Neuronal stem cell (in vitro differentiated cells): ENCODE data around the gene KIF15.
A peak's percentile ranks its signal among the peaks of the same experiment; 100 is the strongest.

Experiments
- DNase-seq: peaks from one replicate; pipeline ENCODE4 v3.0.0-alpha.2; 2013; ENCODE audit warnings: low spot score
- H2AFZ ChIP-seq: one replicate; pipeline ENCODE4 v1.6.1; 2013; ENCODE audit warnings: mild to moderate bottlenecking, low read length, inconsistent platforms
- H2AK5ac ChIP-seq: 2 replicates; pipeline ENCODE4 v1.6.1; 2013; ENCODE audit warnings: low read depth, mild to moderate bottlenecking, inconsistent platforms, low read length, moderate library complexity, mixed read lengths
- H2BK120ac ChIP-seq: 2 replicates; pipeline ENCODE4 v1.6.1; 2013; ENCODE audit warnings: low read depth, mild to moderate bottlenecking, inconsistent platforms, low read length, moderate library complexity, mixed read lengths
- H2BK12ac ChIP-seq: one replicate; pipeline ENCODE4 v1.6.1; 2013; ENCODE audit warnings: low read length, inconsistent platforms
- H2BK15ac ChIP-seq: 2 replicates; pipeline ENCODE4 v1.6.1; 2013; ENCODE audit warnings: mild to moderate bottlenecking, low read length, inconsistent platforms, mixed read lengths
- H2BK5ac ChIP-seq: one replicate; pipeline ENCODE4 v1.6.1; 2013; ENCODE audit warnings: inconsistent platforms, mild to moderate bottlenecking, low read length, moderate library complexity
- H3K14ac ChIP-seq: one replicate; pipeline ENCODE4 v1.6.1; 2013; ENCODE audit warnings: low read length, inconsistent platforms
- H3K18ac ChIP-seq: 2 replicates; pipeline ENCODE4 v1.6.1; 2013; ENCODE audit warnings: low read length, inconsistent platforms
- H3K23ac ChIP-seq: 2 replicates; pipeline ENCODE4 v1.6.1; 2013; ENCODE audit warnings: low read depth, mild to moderate bottlenecking, mixed read lengths, low read length, inconsistent platforms; ENCODE audit not compliant: poor library complexity
- H3K27ac ChIP-seq: replicated peaks from 3 replicates; pipeline ENCODE4 v1.5.1; 2013; ENCODE audit warnings: low read length, inconsistent platforms
- H3K27me3 ChIP-seq, 3 experiments: 2 replicates each; pipeline ENCODE4 v1.6.1; 2013; ENCODE audit warnings: low read length in 3 of 3, mild to moderate bottlenecking in 2 of 3, inconsistent platforms in 1 of 3, low read depth in 1 of 3, mixed read lengths in 1 of 3, moderate library complexity in 1 of 3; ENCODE audit not compliant: control insufficient read depth in 3 of 3, insufficient read depth in 3 of 3
- H3K36me3 ChIP-seq, 2 donors: replicated peaks in 1 of 2; 2 replicates each; pipeline ENCODE4 v1.6.1; 2013; ENCODE audit warnings: low read length in 2 of 2; ENCODE audit not compliant: control insufficient read depth in 2 of 2, insufficient read depth in 2 of 2
- H3K4ac ChIP-seq: 2 replicates; pipeline ENCODE4 v1.6.1; 2013; ENCODE audit warnings: inconsistent platforms, mild to moderate bottlenecking, low read length, moderate library complexity
- H3K4me1 ChIP-seq, 2 donors: 1 replicate in 1 of 2; 2 replicates in 1 of 2; pipeline ENCODE4 v1.6.1; 2013; ENCODE audit warnings: low read length in 2 of 2, low read depth in 1 of 2; ENCODE audit not compliant: control insufficient read depth in 2 of 2, insufficient read depth in 1 of 2
- H3K4me2 ChIP-seq: one replicate; pipeline ENCODE4 v1.6.1; 2013; ENCODE audit warnings: mild to moderate bottlenecking, low read length, inconsistent platforms; ENCODE audit not compliant: insufficient read depth, poor library complexity, severe bottlenecking
- H3K4me3 ChIP-seq, 2 donors: 2 replicates each; pipeline ENCODE4 v1.5.1; 2013; ENCODE audit warnings: low read length in 2 of 2, mild to moderate bottlenecking in 2 of 2, inconsistent platforms in 1 of 2, moderate library complexity in 1 of 2
- H3K79me1 ChIP-seq: one replicate; pipeline ENCODE4 v1.6.1; 2013; ENCODE audit warnings: low read depth, mild to moderate bottlenecking, inconsistent platforms, low read length, moderate library complexity
- H3K9ac ChIP-seq: one replicate; pipeline ENCODE4 v1.6.1; 2013; ENCODE audit warnings: mild to moderate bottlenecking, low read depth, low read length, inconsistent platforms; ENCODE audit not compliant: poor library complexity
- H3K9me3 ChIP-seq, 2 donors: replicated peaks in 1 of 2; 2 replicates each; pipeline versions ENCODE3 to v1.6.1; 2013; ENCODE audit warnings: low read length in 2 of 2, mild to moderate bottlenecking in 2 of 2, inconsistent platforms in 1 of 2, low read depth in 1 of 2, mixed read lengths in 1 of 2, moderate library complexity in 1 of 2; ENCODE audit not compliant: control insufficient read depth in 2 of 2, insufficient read depth in 1 of 2
- H4K8ac ChIP-seq: one replicate; pipeline ENCODE4 v1.6.1; 2013; ENCODE audit warnings: low read depth, mild to moderate bottlenecking, inconsistent platforms, low read length, moderate library complexity
- H4K91ac ChIP-seq: one replicate; pipeline ENCODE4 v1.6.1; 2013; ENCODE audit warnings: low read length, low read depth, mild to moderate bottlenecking, inconsistent platforms; ENCODE audit not compliant: poor library complexity
- WGBS, 2 donors: extraction: QIAGEN DNeasy Blood & Tissue Kit; methylation state at CpG; one replicate each; pipeline ENCODE4 v1.1.7; 2013; ENCODE audit warnings: missing lambda C conversion rate in 2 of 2, mixed read lengths in 1 of 2; ENCODE audit not compliant: insufficient read length in 2 of 2, insufficient replicate concordance in 1 of 2; ENCODE audit errors: extremely low coverage in 2 of 2; 5-methylcytosine and 5-hydroxymethylcytosine counted together

The KIF15 gene

GRCh38 chr3:44890852-44891251, 129.3 kb downstream of the KIF15 start:
- H3K23ac ChIP-seq = no peak overlapping the region
- peaks cover 0 to 5% (median 0%) of the 10 kb centered on the region in 3 experiments for H3K27me3 ChIP-seq
- H3K4me1 ChIP-seq = peaks cover 0 to 5% of the 10 kb centered on the region in 2 donors
- H2BK5ac ChIP-seq = no peak overlapping the region
- no peaks in the 10 kb centered on the region for H3K79me1 ChIP-seq
- no peak overlapping the region for H3K27ac ChIP-seq
- H3K9ac ChIP-seq = no peak overlapping the region
- no peak for DNase-seq
- no peak overlapping the region for H3K18ac ChIP-seq
- no peak overlapping the region for H2BK120ac ChIP-seq
- no peak overlapping the region for H4K8ac ChIP-seq
- H3K14ac ChIP-seq = no peak overlapping the region
- no peaks in the 10 kb centered on the region for H3K36me3 ChIP-seq
- no peak overlapping the region for H2AFZ ChIP-seq
- H3K9me3 ChIP-seq = no peaks in the 10 kb centered on the region
- no CpG with 5 or more reads among the region's 3 CpGs for WGBS, 2 donors
- no peak overlapping the region for H3K4me2 ChIP-seq
- no peak overlapping the region for H4K91ac ChIP-seq
- H2AK5ac ChIP-seq = no peak overlapping the region
- no peak overlapping the region for H3K4ac ChIP-seq
- H3K4me3 ChIP-seq = no peak overlapping the region
- H2BK12ac ChIP-seq = no peak overlapping the region
- H2BK15ac ChIP-seq = no peak overlapping the region

GRCh38 chr3:44892689-44893088, 131.1 kb downstream of the KIF15 start:
- Histone ChIP-seq H3K4me1 (peaks cover 0 to 5% of the 10 kb centered on the region in 2 donors), H3K18ac (no peak overlapping the region), H3K79me1 (no peaks in the 10 kb centered on the region), H3K27ac (no peak overlapping the region), H4K91ac (no peak overlapping the region), H3K4ac (no peak overlapping the region), H3K4me2 (no peak overlapping the region), H2AK5ac (no peak overlapping the region), H2BK15ac (no peak overlapping the region), H3K4me3 (no peak overlapping the region), H3K27me3 (no peaks in the 10 kb centered on the region), H3K36me3 (no peaks in the 10 kb centered on the region), H2BK12ac (no peak overlapping the region), H4K8ac (no peak overlapping the region), H2AFZ (no peak overlapping the region), H3K23ac (no peak overlapping the region), H3K14ac (no peak overlapping the region), H3K9ac (no peak overlapping the region), H3K9me3 (no peaks in the 10 kb centered on the region), H2BK120ac (no peak overlapping the region), H2BK5ac (no peak overlapping the region)
- no peak for DNase-seq
- WGBS, 2 donors = no CpG with 5 or more reads among the region's 3 CpGs

- Histone ChIP-seq H3K27ac (no peak overlapping the region), H2BK15ac (peak overlapping the region; percentile 71), H2AFZ (no peak overlapping the region), H3K4me1 (peaks cover 0 to 5% of the 10 kb centered on the region in 2 donors), H3K14ac (no peak overlapping the region), H3K4me2 (no peak overlapping the region), H3K4ac (no peak overlapping the region), H2BK120ac (no peak overlapping the region), H3K23ac (no peak overlapping the region), H3K18ac (no peak overlapping the region), H3K79me1 (no peaks in the 10 kb centered on the region), H4K91ac (no peak overlapping the region), H3K9ac (no peak overlapping the region), H3K36me3 (no peaks in the 10 kb centered on the region), H2BK5ac (no peak overlapping the region), H4K8ac (no peak overlapping the region), H3K4me3 (no peak overlapping the region), H2BK12ac (no peak overlapping the region), H3K27me3 (no peaks in the 10 kb centered on the region), H2AK5ac (no peak overlapping the region), H3K9me3 (no peaks in the 10 kb centered on the region)
- no CpG with 5 or more reads among the region's 2 CpGs for WGBS, 2 donors
- no peak for DNase-seq
Measured at GRCh38 chr3:44893097-44893496, 131.5 kb downstream of the KIF15 start.

GRCh38 chr3:44894485-44894884, 132.9 kb downstream of the KIF15 start:
- Histone ChIP-seq H3K23ac (no peak overlapping the region), H3K4me1 (peaks cover 6 to 7% of the 10 kb centered on the region in 2 donors), H2BK15ac (no peak overlapping the region), H3K9ac (no peak overlapping the region), H3K4me2 (no peak overlapping the region), H3K4me3 (no peak overlapping the region), H3K18ac (peak overlapping the region; percentile 51), H4K8ac (no peak overlapping the region), H3K4ac (no peak overlapping the region), H3K79me1 (no peaks in the 10 kb centered on the region), H2BK5ac (no peak overlapping the region), H3K27me3 (no peaks in the 10 kb centered on the region), H3K36me3 (no peaks in the 10 kb centered on the region), H4K91ac (no peak overlapping the region), H2BK120ac (no peak overlapping the region), H2BK12ac (no peak overlapping the region), H2AK5ac (no peak overlapping the region), H3K27ac (no peak overlapping the region), H3K14ac (no peak overlapping the region), H3K9me3 (no peaks in the 10 kb centered on the region), H2AFZ (peak overlapping the region; percentile 72)
- WGBS, 2 donors = no CpG with 5 or more reads among the region's 5 CpGs
- no peak for DNase-seq
